Neural cell (in vitro differentiated cells): Measurements from ENCODE around the gene MARCHF11. TPM values are rescaled to one million over a fixed set of nuclear protein-coding genes. Genes with fewer than 3 reads are reported as not detected.

Source experiments
- EZH2 ChIP-seq: fragments of 200-600, 300-800 bp; shearing (Covaris generic), sonication (generic); IDR thresholded peaks from 2 replicates; pipeline ENCODE4 v1.6.1; 2014; ENCODE audit warnings: antibody characterized with exemption, low read length, borderline replicate concordance, mild to moderate bottlenecking; ENCODE audit not compliant: insufficient read depth, poor library complexity, severe bottlenecking
- polyA plus RNA-seq: library from polyadenylated mRNA; depleted of rRNA; stranded (reverse); fragments of >200 nt; gene quantifications from 2 replicates; pipeline ENCODE4 v1.2.3, GENCODE V29; 2014
- small RNA-seq, 3 experiments: library from RNA; depleted of rRNA; stranded (forward); fragments of <200 nt; gene quantifications; one replicate each; pipeline ENCODE3, GENCODE V24; 2012

The MARCHF11 gene
- polyA plus RNA-seq, 1 donor from 2014 or later = 6.1 TPM

- no peak for TF ChIP-seq EZH2
Observed at GRCh38 chr5:16017720-16018119, 161.9 kb downstream of the MARCHF11 start (continued).

Small RNA genes within 50 kb of the gene (small RNA-seq; reads per million reads assigned to genes)
- 0 to 0.03 (median 0) reads per million in 3 experiments for gene RNA5SP178
